GM21390 (cell line): ENCODE measurements around the gene PHLPP1.
"Not testable (repeated sequence)": the region's sequence is repeated elsewhere in the genome, so short reads cannot be mapped to it uniquely, and the experiment has no call there.

ENCODE experiments used
- ATAC-seq: cut with Tn5 transposase; IDR thresholded peaks from one replicate; pipeline ENCODE4 v1.9.1; 2021; ENCODE audit not compliant: unreplicated experiment

PHLPP1 gene

DNA sequence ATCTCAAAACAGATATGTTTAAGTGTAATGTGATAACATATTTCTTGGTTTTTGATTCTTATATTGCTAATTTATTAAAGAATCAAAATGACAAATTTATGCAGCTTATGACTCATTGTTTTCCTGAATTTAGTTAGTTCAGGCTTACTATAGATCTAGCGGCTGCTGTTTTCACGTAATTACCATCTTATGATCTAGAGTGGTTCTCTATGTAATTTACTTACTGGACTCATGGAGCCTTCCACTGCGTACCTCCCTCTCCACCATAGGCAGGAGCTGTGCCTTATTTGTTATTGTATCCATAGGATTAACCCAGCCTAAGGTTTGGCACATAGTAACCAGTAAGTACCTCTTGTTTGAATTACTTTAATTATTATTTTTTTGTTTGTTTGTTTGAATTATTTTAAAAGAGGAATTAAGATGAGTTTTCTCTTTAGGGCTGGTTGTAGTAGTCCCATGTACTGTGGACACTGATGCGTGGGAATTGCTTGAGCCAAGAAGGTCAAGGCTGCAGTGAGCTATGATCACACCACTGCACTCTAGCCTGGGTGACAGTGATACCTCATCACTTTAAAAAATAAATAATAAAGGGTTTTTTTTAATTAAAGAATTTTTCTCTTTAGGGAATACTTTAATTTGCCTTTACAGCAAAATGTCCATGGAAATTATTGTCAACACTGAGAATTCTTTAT, 165.5 kb downstream of the PHLPP1 start:
- no peak for ATAC-seq

DNA sequence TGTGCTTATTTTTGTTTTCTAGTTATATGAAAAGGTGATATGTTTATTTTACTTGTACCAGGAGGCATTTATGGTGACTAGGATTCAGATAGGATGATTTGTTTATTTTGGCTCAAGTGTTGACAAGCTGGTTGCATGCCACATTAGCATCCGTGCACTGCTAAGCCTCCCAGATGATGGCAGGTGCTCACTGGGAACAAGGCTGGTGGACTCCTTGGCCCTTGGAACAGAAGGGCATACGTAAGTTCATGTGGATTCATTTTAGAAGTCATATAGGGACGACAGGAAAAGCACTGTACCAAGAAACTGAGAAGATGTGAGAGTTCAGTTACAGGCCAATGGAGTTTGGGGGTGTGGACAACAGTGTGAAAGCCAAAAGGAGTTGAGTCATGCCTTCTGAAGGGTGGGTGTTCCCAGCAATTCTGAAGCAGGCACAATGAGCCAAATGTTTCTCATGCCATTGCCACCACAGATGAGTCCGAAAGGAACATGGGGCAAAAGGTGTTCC, 166.2 kb downstream of the PHLPP1 start:
- no peak for ATAC-seq

DNA sequence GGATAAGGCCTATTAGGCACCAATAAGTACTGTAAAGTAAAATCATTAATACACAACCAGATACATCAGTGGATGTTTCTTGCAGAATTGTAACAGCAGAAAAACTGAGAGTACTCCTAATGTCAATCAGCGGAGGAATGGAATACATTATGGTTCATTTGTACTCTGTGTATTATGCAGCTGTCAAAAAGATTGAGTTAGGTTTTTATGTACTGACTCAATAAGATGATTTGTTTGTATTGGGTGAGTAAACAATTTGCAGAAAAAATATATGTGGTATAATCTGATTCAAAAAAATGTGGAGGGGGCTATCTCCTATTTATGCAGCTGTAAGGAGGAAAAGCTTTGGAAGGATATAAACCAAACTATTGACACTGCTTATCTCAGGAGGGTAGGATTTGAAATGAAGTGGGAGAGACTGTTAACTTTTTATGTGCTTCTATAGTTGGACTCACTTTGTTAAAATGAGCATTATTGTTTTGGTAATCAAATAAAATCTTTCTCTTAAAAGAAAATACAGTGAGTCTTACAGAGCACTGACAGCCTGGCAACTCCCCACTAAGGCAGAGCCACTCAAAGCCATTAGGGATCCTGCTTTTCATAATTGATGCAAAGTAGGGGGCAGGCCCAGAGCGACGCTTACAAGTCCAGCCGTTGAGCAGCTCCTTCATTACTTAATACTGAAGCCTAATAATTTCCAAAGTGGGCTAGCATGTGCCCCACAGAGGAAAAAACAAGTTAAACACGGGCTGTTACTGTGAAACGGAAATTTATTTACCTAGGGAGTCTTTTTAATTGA, 168.8 kb downstream of the PHLPP1 start:
- ATAC-seq, result no peak

DNA sequence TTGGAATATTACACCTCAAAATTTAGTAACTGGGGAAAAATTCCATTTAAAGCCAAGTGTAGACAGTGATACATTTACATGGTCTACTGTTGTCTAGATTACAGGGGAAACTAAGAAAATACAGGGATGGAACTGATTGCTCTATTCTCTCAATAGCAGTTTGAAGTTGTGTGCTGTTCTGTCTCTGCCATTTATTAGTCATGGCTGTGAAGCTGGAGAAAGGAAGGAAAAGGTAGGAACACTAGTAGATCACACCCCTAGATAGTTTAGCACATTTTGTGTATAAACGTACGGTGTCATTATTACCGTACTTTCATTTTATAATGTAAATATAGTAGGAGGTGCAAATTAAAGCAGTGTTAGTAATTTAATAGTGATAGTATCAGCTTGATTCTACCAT, 170.5 kb downstream of the PHLPP1 start:
- ATAC-seq, result no peak

DNA sequence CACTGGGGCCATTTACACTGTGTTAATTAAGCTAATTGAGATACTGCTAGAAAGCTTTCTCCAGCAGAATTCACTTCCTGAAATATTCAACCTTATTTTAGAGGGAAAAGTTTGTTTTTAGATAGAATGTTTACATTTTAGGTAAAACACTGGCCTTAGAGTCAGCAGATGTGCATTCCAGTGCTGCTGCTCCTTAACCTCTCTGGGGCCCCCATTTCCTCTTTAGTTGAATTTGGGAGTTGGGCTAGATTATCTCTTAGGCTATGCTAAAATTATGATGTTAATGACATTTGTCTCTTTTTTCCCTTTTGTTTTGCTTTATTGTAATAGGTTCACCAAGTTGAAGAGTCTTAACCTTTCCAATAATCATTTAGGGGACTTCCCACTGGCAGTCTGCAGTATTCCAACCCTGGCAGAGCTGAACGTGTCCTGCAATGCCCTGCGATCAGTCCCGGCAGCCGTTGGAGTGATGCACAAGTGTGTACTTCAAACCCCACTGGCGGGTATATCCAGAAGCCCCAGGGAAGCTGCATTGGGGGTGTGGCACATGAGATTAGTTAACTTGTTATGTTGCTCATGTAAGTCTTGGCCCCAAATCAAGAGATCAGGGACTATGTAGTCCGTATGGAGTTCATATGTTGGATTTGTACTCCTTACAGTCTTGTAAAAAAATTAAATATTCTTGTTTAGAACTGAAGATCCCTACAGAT, 179.5 kb downstream of the PHLPP1 start:
- no peak for ATAC-seq

DNA sequence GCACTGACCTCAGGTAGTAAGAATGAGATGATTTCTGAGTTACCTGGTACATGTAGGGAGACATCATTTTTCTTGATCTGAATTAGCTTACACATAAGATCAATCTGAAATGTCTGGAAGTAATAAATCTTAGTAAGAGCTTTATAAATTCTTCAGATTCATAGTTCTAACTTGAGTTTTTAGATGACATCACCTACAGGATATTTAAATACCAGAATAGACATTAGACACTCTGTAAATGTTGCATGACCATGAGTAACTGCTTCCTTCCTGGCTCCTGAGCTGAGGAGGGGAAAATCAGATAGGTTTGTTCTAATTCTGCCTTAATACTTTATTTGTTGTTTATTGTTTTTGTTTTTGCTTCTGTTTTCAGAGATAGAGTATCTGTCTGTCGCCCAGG, 181.8 kb downstream of the PHLPP1 start:
- no peak for ATAC-seq

DNA sequence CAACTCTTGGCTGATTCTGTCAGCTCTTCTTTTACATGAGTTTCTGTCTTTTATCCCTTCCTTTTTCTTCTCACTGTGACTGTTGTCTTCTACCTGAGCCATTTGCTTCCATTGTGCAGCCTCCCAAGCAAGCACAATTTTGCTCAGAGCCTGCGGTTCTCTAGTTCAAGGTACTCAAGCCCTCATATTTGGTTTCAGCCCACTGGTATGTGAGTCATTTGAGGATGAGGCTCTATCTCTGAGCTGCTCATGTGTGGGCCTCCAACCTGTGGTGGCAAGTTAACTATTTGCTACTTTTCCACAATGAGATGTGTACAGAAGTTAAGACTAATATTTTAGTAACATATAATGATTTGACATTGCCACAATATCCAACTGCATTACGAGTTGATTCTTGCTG, 183.0 kb downstream of the PHLPP1 start:
- ATAC-seq, result peak; percentile 89

DNA sequence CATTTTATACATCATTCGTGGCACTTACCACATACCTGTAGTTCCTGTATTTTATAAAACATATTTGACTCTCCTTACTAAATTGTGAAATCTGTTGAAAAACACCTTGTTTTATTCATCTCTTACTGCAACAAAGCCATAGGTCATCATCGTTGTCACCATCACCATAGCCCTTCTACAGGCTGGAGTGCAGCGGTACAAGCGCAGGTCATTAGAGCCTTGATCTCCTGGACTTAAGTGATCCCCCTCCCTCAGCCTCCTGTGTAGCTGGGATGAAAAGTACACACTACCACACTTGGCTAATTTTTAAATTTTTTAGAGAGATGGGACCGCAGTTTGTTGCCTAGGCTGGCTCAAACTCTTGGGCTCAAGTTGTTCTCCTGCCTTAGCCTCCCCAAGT, 184.2 kb downstream of the PHLPP1 start:
- no peak for ATAC-seq

DNA sequence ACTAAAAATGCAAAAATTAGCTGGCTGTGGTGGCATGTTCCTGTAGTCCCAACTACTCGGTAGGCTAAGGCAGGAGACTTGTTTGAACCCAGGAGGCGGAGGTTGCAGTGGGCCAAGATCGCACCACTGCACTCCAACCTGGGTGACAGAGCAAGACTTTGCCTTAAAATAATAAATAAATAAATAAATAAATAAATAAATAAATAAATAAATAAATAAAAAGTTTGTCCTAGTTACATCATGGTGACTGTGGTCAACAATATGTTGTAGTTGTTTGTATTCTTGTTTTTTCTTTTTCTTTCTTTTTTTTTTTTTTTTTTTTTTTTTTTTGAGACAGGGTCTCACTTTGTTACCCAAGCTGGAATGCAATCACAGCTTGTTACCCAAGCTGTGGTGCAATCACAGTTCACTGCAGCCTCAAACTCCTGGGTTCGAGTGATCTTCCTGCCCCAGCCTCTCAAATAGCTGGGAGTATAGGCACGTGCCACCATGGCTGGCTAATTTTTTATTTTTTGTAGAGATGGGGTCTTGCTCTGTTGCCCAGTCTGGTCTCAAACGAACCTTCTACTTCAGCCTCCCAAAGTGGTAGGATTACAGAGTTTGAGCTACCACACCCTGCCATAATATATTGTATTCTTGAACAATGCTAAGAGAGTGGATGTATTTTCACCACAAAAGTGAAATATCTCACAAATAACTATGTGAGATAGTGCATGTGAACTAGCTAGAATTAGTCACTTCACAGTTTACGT, 185.0 kb downstream of the PHLPP1 start:
- ATAC-seq, result no peak

DNA sequence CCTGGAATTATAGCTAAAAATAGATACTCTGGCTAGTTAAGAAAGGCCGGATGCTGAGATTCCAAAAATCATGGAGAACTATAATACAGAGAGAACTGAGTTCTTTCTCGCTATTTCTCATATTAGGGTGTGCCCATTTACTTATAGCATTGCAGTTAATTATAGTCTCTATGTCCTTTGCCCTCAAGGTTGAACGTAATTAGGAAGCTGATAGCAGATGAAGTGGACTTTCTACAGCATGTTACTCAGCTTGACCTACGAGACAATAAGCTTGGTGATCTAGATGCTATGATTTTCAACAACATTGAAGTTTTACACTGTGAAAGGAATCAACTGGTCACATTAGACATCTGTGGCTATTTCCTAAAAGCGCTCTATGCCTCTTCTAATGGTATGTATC, 187.4 kb downstream of the PHLPP1 start:
- ATAC-seq, result no peak

DNA sequence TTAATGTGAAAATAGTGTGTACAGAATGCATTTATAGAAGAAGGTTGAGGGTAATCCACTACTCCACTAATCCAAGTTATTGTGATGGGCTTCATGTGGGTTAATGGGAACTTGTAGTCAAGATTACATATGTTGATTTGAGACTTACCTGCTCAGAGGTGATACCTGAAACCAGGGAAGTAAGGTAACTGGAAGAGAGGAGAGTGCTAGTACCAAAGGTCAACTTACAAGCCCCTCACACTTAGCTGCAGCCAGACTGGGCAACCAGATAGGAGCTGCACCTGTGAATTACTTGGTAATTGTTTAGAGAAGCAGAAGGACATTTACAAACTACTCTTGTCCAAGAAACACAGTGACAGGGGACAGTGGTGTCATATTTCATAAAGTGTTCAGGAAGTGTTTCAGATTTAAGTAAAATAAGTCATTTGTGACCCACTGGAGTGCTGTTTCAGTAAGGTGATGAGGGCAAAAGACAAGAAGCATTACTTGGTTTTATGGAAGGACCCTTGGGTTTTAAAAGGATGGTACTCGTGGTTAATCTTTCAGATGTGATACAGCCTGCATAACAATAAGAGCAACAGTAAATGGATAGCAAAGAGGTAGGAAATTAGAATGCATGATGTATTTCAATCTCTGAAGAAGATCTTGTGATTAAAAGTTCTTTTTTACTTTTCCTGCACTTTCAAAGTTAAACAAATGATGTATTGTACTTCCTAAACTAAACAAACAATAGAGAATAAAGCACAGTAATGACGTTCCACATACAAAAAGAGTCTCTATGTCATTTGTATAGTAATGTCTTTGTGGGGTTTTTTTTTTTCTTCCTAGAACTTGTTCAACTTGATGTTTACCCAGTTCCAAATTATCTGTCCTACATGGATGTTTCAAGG, 189.3 kb downstream of the PHLPP1 start:
- ATAC-seq, result no peak

DNA sequence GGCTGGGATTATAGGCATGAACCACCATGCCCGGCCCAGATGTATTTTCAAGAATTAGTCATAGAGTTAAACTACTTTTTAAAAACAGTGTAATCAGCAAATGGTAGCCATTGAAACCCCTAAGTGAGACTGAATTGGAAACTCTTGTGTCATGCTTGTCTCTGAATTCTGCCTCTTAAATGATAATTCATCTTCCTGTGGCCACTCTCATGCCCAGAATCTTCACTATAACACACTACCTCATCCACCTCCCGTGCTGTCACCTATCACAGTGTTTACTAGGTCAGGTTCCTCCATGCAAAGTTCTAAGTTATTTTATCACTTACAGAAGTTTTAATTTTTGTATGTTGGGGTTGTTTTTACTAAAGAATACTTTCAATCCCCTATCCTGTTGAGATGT, 197.5 kb downstream of the PHLPP1 start:
- ATAC-seq, result no peak

DNA sequence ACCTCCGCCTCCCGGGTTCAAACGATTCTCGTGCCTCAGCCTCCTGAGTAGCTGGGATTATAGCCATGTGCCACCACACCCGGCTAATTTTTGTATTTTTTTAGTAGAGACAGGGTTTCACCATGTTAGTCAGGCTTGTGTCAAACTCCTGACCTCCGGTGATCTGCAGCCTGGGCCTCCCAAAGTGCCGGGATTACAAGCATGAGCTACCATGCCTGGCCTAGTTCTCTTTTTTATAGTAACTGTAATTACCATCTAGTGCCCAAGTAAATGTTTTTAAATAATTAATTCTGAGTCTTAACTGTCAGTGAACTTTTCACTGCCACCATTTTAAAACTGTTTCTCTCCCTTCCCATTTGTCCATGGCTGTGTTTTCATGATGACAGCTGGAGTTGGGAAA, 198.5 kb downstream of the PHLPP1 start:
- not testable (repeated sequence) for ATAC-seq

DNA sequence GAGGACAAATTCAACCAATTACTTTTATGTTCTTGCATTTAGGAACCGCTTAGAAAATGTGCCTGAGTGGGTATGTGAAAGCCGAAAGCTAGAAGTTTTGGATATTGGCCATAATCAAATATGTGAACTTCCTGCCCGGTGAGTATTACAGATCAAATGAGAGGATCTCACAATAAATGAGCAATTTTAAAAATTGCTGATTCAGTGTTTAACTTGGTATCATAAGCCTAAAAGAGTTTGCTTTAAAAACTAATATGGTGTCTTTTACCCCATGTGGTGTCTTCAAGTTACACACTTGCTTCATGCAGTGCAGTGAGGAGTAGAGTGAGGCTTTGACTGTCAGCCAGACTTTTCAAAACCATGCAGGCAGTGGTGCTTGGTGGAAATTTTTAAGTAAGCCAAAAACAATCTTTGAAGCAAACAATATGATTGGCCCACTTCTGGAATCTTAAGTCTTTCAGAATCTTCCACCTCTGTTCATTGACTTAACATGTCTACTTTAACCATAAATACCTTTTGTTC, 199.6 kb downstream of the PHLPP1 start:
- ATAC-seq, result no peak

DNA sequence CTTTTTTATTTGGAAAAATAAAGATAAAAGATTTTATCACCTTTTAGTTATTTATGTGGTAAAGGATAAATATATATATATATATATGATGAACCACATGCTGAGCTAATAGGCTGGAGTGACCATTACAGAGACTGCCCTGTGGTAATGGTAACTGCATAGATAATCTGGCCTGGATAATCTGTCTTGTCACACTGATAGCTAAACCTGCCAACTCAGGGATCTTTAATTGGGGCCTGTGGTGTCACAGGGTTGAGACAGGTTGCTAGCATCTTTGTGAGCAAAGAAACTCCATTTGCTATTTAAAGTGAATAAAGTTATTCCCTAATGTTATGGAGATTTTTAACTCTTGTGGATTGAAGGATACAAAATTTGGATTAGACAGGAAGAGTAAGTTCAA, 203.0 kb downstream of the PHLPP1 start:
- ATAC-seq, result no peak

DNA sequence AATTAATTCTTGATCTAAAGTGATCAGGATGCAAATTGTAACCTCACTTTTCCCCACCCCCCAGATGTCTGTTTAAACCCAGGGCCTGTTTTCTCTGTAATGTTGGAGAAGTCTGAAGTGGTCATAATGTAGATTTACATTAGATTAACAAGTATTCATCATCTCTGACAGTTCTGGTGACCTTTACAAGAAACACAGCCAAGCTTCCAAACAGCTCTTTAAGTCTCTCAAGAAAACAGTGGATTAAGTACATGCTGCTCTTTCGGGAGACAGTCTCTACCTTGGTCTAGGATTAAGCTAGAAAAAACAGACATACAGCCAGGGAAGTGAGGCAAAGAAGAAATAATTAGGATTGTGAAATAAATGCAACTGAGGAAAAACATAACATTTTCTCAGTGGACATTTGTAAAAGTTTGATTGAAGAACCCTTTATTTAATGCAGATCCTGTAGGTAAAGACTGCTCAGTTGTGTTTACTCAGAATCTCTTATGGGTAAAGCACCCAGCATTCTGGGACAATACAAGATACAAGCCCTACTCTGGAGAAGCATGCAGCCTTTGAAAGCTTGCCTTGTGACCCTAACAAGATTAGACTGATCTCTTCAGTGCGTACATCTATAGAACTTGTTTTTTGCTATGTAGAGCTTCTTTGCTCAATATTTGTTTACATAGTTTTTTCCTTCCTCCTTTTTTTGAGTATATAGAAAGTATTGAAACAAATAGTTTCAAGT, 203.9 kb downstream of the PHLPP1 start:
- no peak for ATAC-seq

DNA sequence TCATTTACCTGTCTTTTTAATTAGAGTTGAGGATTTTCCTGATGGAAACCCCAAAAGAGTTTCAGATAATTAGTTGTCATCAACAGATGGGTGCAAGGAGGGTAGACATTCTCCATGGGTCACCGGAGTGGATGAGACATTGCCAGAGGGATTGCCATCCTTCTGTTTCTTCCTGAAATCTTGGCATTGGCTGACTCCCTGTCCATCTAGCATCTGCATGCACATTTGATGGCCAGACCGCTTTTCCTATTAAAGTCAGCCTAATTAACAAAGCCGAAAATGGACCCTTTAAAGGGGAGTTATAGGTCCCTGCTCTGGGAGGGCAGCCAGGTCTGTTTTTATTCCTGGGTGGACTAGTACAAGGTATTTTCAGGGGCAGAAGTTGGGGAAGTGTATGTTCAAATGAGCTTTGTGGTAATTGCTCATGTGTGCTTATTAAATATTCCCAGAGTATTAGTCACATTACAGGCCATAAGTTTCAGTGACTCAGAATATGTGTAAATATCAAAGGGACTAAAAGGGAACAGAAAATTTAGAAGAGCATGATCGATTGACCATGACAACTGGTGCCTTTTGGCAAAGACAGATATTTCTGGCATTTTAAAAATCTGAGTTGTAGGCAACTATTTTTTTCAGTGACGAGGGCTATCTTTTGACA, 209.8 kb downstream of the PHLPP1 start:
- ATAC-seq, result no peak

DNA sequence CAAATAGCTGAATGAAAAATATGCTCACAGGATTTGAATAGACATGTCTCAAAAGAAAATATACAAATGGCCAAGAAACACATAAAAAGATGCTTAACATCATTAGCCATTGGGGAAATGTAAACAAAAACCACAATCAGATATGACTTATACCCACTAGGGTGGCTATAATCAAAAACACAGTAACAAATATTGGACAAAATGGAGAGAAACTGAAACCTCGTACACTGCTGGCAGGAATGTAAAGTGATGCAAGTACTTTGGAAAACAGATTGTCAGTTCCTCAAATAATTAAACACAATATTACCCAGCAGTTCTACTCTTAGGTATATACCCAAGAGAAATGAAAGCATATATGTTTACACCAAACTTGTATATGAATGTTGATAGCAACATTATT, 213.0 kb downstream of the PHLPP1 start:
- ATAC-seq, result no peak
